Stimulated activated CD4-positive, alpha-beta T cell treated with anti-CD3 and anti-CD28 coated beads, Interleukin-12 subunit alpha, Interleukin-12 subunit beta, amount 100 ng/mL, for 4 hours (primary cell): Measurements from ENCODE around the gene CCSAP.
"Not testable (repeated sequence)": the region's sequence is repeated elsewhere in the genome, so short reads cannot be mapped to it uniquely, and the experiment has no call there.

Experiments used
- DNase-seq: peaks from one replicate; pipeline ENCODE4 v3.0.0-alpha.2; 2020

The CCSAP gene

DNA sequence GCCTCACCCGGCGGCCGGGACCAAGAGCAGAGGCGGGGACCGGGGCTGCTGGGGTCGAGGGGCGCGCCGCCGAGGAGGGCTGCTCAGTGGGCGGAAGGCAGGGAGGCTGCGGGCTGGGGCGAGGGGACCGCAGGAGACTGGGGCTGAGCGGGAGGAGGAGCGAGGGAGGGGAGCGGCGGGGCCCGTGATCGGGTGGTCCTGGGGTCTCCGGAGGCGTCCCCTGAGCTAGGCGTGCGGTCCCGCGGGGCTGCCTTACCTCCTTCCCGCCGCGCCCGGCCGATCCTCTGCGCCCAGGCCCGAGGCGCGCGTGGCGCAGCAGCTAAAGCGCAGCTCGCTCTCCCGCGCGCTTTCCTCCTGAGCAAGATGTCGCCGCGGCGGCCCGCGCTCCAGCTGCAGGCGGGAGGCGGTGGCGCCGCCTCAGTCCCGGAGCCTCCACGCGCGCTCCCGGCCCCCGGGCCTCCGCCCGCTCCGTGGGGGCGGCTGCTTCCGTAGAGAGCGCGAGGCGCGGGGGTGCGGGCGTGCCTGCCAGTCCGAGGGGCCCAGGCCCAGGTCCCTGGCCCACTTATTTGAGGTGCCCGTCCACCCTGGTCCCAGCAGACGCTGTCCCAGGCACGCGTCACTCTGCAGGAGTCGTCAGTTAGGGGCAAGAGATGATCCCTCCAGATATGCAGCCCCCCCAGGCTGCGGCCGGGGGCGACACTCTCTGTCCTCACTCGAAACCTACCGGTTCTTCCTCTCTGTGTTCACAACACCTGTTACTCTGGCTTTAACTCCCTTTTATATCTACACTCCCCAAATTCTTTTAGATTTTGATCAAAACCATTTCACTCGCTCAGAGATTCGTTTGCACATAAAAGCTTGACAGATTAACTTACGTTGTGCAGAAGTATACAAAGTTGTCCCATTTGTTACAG is at the start of gene CCSAP:
TSS of gene CCSAP (minus strand) at position 392 of the 914 bp plus-strand sequence. CDS start 582 bp downstream, outside the sequence.
- peak; percentile 51 for DNase-seq

DNA sequence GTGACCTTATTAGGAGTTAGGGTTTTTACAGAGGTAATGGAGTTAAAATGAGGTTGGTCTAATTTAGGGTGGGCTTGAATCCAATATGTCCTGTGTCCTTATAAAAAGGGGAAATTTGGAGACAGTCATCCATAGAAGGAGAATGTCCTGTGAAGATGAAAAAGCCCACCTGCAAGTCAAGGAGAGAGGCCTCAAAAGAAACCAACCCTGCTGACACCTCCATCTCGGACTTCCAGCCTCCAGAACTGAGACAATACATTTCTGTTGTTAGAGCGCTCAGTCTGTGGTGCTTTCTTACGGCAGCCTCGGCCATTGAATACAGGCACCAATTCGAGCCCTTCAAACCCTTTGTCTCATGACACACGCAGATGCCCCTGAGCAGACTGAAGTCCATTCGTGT is 47.3 kb upstream of the CCSAP start:
- DNase-seq = no peak

- no peak for DNase-seq
Observed at GRCh38 chr1:229388897-229389580, 46.2 kb upstream of the CCSAP start.

DNA sequence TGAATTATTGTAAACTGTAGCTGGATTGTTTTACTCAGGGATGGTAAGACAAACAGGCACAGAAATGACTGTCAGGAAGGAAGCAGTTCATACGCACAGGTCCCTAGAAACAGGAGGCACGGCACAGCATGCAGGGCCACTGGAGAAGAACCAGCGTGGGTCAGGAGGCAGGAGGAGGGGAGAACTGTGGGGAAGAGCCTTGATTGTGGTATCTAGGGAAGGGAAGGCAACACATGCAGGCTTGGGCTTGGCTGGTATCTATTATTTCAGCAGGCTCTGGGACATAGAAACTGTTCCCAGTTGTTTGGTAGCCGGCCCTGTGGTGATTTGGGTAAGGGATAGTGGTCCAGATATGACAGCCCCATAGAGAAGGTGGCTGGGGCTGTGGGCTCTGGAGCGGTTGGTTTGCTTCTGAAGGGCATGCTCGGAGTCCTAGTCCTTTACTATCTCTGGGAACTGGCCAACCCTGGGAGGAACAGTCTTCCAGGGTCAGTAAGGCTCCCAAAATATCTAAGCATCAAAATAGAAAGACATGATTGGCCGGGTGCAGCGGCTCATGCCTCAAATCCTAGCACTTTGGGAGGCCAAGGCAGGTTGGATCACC is 43.1 kb upstream of the CCSAP start:
- no peak for DNase-seq

GRCh38 chr1:229384822-229385221 is 42.0 kb upstream of the CCSAP start:
- no peak for DNase-seq

DNA sequence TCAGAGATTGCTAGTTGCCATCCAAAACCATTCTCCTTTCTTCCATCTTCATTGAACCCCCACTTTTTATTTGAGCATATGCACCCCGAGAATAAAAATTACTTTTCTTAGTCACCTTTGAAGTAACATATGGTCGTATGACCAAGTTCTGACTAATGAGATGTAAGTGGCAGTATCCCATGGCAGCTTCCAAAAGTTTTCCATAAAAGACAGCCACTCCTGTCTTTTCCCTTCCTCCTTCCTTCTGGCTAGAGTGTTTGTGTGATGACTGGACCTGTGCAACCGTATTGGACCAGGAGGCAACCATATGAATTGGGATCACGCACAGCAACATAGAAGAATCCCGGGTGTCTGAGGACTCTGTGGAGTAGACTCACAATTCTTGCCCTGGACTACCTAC is 41.1 kb upstream of the CCSAP start:
- DNase-seq = no peak

DNA sequence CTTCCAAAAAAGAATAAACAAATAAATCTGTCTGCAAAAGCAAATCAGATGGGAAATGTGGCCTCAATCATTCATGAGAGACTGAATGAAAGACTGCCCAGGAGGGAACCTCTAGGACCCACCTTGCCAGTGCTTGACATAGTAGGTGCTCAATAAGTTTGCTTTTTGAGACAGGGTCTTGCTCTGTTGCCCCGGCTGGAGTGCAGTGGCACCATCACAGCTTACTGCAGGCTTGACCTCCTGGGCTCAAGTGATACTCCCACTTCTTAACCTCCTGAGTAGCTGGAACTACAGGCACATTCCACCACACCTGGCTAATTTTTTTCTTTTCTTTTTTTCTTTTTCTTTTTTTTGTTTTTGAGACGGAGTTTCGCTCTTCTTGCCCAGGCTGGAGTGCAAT is 40.3 kb upstream of the CCSAP start:
- DNase-seq = no peak

DNA sequence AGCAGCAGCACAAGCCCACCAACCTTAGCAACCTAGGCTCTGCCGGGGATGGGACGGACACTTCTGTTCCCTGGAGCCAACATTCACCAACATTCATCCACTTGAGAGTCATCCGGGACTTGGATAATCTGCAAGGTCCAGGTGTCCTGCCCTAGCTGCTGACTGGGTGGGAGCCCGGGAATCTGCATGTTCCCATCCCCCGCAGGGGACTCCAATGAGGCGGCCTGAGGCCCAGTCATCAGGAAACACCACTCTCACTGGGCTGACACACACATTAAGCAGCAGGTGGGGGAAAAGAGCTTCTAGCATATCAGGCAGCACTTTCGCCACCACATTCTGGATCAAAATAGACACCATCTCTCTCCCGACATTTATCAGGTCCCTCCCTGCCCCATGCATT is 38.4 kb upstream of the CCSAP start:
- DNase-seq = no peak

DNA sequence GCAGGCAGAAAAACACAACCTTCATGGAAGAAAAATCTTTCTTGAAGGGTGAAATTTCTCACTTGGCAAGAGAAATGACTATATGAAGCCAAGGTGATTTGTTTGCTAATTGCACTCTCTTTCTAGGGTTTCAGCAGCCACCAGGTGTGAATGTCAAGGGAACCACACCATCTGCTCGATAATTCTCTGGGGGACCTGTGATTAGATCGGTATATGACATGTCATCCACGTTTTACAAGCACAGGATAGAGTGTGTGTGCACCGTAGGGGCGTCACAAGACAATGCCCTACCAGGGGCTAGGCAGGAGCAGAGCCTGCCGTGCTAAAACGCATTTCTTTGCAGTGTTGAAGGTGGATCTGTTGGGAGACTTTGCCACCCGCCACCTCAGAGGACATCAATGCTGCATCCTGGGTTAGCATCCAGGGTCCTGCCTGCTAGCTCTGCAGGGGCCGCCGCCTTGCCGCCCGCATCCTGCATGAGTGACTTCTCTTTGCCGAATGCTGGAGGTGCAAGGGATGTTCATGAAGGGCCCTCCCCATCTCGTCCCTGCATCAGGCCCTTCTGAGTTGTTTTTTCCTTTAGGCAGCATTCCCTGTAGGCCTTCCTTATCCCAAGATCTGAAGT is 37.8 kb upstream of the CCSAP start:
- no peak for DNase-seq

DNA sequence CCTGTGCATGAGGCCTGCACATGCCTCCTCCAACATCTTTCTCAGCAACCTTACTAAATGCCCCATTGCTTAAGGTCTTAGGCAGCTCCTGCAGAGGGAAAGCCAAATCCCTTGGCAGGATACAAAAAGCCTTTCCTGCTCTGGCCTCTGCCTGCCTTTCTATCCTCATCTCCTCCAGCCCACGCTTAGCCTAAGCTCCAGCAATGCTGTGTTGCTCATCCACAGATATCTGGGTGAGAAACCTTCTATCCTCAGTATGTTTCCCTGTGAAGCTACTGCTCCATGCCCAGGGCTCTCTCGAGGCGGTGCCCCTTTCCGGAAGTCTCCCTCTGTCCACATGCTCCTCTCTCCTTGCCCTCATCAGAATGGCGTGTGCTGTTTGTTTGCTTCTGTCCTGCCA is 37.0 kb upstream of the CCSAP start:
- no peak for DNase-seq

- DNase-seq = no peak
Observed at GRCh38 chr1:229378586-229379367, 35.9 kb upstream of the CCSAP start.

- DNase-seq = not testable (repeated sequence)
Observed at GRCh38 chr1:229378035-229378434, 35.2 kb upstream of the CCSAP start.

- DNase-seq = no peak
Observed at GRCh38 chr1:229377429-229377828, 34.6 kb upstream of the CCSAP start.

DNA sequence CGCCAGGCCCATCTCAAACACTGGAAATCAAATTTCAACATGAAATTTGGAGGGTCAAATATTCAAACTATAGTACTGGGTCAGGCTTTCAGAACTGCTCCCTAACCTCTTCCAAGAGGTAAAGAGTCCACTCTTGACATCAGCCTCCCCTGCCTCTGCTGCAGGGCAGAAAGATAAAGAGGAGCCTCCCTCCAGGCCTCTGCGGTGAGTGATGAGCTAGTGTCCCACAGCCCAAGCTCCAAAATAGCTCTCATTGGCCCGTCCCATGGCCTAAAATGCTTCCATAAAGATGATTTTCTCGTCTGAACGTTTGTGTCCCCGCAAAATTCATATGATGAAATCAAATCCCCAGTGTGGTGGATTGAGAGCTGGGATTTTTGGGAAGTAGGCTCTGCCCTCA is 33.7 kb upstream of the CCSAP start:
- DNase-seq = no peak

GRCh38 chr1:229374485-229374884 is 31.6 kb upstream of the CCSAP start:
- no peak for DNase-seq

DNA sequence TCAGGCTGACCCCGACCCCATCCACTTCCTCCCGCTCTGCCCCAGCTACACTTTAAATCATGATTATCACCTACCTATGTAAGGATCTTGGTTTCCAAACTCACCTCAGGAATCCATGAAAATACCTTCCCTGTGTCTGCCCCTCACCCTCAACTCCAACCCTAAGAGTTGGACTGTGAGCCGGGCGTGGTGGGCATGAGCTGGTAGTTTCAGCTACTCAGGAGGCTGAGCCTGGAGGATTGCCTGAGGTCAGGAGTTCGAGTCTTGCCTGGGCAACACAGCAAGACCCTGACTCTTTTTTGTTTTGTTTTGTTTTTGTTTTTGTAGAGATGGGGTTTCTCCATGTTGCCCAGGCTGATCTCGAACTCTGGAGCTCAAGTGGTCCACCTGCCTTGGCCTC is 30.5 kb upstream of the CCSAP start:
- DNase-seq = no peak

DNA sequence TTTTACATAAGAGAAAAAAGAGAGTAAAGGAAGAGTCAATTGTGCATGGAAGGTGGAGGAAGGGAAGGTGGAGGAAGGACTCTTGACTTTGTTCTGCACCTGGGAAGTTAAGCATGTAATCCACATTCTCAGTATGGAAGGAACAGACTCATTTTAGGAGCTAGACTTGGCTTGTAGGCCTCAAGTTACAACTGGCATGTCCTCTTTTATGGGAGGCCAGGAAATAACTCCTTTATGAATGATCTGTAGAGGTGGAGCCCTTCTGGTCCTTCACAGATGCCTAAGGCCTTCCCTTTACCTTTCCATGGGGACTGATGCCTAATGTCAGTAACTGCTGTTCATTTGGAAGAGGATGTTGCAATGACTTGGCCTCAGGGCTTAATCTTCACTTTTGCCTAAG is 29.4 kb upstream of the CCSAP start:
- no peak for DNase-seq

DNA sequence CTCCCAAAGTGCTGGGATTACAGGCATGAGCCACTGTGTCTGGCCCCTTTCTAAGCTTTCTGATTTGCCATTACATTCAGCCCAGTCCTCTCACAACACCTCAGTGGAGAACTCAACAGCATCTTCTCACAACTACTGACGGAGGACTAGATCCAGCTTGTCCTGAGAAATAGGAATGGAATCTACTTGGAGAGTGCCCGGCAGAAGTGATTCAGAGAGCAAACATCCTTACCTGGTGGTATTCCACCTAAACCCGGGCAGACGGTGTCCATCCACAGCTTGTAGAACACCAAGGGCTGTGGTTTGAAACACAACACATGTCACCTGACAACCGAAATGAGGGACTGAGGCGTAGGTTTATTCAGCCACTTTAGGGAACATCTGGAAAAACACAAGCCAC is 28.8 kb upstream of the CCSAP start:
- no peak for DNase-seq

- DNase-seq = no peak
Observed at GRCh38 chr1:229370601-229371021, 27.8 kb upstream of the CCSAP start.

DNA sequence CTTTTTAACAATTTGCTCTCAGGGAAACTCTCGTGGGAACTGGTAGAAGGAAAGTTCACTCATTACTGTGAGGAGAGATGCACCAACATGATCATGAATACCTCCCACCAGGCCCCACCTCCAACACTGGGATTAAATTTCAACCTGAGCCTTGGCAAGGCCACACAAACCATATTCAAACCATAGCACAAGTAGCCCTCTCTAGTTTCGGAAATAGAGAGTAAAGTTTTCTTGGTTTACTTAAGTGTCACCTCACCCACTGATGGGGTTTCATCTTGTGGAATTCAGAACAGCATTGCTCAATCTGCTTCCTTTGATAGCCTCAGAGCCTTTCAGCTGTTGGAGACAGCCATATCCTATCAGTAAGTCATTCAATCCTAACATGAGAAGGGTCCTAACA is 25.5 kb upstream of the CCSAP start:
- no peak for DNase-seq

DNA sequence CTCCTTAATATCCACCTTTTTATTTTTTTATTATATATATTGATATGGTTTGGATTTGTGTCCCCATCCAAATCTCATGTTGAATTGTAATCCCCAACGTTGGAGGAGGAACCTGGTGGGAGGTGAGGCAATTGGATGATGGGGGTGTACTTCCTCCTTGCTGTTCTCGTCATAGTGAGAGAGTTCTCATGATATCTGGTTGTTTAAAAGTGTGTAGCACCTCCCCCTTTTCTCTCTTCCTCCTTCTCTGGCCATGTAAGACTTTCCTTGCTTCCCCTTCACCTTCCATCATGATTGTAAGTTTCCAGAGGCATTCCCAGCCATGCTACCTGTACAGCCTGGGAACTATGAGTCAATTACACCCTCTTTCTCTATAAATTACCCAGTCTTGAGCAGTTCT is 22.7 kb upstream of the CCSAP start:
- no peak for DNase-seq

DNA sequence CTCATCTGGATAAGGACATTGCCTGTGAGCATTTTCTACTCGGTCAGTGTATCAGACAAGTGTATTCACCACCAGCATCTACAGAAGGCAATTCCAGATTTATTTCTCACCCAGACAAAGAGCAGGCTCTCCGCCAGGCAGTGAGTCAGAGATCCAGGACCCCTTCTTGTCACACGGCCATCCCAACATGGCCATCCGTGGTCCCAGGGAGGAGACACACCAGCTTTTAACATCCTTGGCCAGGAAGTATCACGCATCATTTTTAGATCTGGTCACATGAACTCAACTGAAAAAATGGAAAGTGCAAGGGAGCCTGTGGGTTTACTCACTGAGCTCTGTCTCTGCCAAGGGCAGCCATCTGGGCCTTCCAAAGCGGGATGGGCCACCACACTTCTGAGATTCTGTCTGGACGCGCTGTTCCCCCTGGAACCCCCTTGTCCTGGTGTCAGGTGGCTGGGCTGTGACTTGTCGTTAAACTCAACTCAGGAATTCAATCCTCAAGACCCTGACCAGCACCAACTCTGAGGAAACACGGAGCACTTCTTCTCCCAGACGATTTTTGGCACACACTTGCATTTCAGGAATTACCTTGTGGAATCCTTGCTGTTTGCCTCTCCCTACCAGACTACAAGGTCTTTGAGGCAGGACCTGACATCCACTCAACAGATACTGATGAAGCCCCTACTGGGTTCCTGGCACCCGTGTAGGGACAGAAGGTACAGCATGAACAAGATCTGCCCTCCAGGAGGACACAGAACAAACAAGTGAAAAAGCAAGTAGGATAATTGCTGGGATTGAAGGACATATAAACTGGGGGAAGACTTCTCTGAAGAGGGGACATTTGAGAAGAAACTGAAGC is 21.6 kb upstream of the CCSAP start:
- DNase-seq = no peak
